HEK293 (cell line): ENCODE data around the gene EBLN1.
A peak's percentile ranks its signal among the peaks of the same experiment; 100 is the strongest.

Source experiments
- CTCF ChIA-PET: fragments of 350-600 bp; formaldehyde crosslinking; extraction: SDS; loops from one replicate; lab custom pipeline; 2021; ENCODE audit warnings: antibody characterized with exemption; lab: Yijun Ruan, JAX
- POLR2A ChIA-PET: fragments of 300-600 bp; formaldehyde crosslinking; extraction: SDS; loops from one replicate; lab custom pipeline; 2020; ENCODE audit warnings: antibody characterized with exemption, inconsistent platforms; lab: Yijun Ruan, JAX
- H3K27ac ChIP-seq: fragments of 200-500 bp; sonication (Bioruptor generic); 2 replicates; pipeline ENCODE4 v1.5.1; 2014; ENCODE audit warnings: low read depth, low read length, control low read depth, inconsistent platforms; ENCODE audit errors: extremely low read depth
- H3K36me3 ChIP-seq, 2 experiments: fragments of 200-500 bp in 1 of 2; sonication (Bioruptor generic) in 1 of 2; 1 replicate in 1 of 2; 2 replicates in 1 of 2; pipeline ENCODE4 v1.5.1; 2014 to 2017; ENCODE audit warnings: inconsistent platforms in 2 of 2, low read length in 2 of 2; ENCODE audit not compliant: control insufficient read depth in 2 of 2, insufficient read depth in 1 of 2
- H3K4me1 ChIP-seq: fragments of 200-500 bp; sonication (Bioruptor generic); 2 replicates; pipeline ENCODE4 v1.5.1; 2014; ENCODE audit warnings: mild to moderate bottlenecking, low read length, inconsistent platforms; ENCODE audit not compliant: control insufficient read depth, insufficient read depth
- H3K4me3 ChIP-seq: 2 replicates; pipeline ENCODE4 v1.5.1; 2011; ENCODE audit warnings: low read depth, mild to moderate bottlenecking, control low read depth, low read length, moderate library complexity
- H3K9me3 ChIP-seq: fragments of 200-500 bp; sonication (Bioruptor generic); 2 replicates; pipeline ENCODE4 v1.5.1; 2014; ENCODE audit warnings: low read depth, low read length, inconsistent platforms; ENCODE audit not compliant: control insufficient read depth, insufficient read depth
- HOXD13 ChIP-seq: sonication (generic); formaldehyde crosslinking; IDR thresholded peaks from 2 replicates; pipeline ENCODE4 v1.8.0; 2022; ENCODE audit warnings: missing genetic modification reagents, borderline replicate concordance
- KLF9 ChIP-seq: fragments of 450-650 bp; formaldehyde crosslinking; IDR thresholded peaks from 2 replicates; pipeline ENCODE4 v1.5.1; 2016; ENCODE audit warnings: missing biosample characterization, missing genetic modification characterization, low read depth
- TCF7L2 ChIP-seq: IDR thresholded peaks from 2 replicates; pipeline ENCODE4 v1.6.1; 2011; ENCODE audit warnings: low read depth, mild to moderate bottlenecking, inconsistent platforms, low read length, moderate library complexity, borderline replicate concordance
- YY2 ChIP-seq: fragments of 450-650 bp; formaldehyde crosslinking; IDR thresholded peaks from 2 replicates; pipeline ENCODE4 v1.5.1; 2016; ENCODE audit warnings: missing biosample characterization, missing genetic modification characterization
- ZFP41 ChIP-seq: fragments of 450-650 bp; formaldehyde crosslinking; IDR thresholded peaks from 2 replicates; pipeline ENCODE4 v1.5.1; 2016; ENCODE audit warnings: missing biosample characterization, missing genetic modification characterization, borderline replicate concordance
- ZFP69B ChIP-seq: fragments of 450-650 bp; formaldehyde crosslinking; IDR thresholded peaks from 2 replicates; pipeline ENCODE4 v1.5.1; 2016; ENCODE audit warnings: missing biosample characterization, missing genetic modification characterization
- ZNF121 ChIP-seq: fragments of 450-650 bp; formaldehyde crosslinking; IDR thresholded peaks from 2 replicates; pipeline ENCODE4 v1.5.1; 2016; ENCODE audit warnings: missing biosample characterization, missing genetic modification characterization
- ZNF24 ChIP-seq: fragments of 450-650 bp; formaldehyde crosslinking; IDR thresholded peaks from 2 replicates; pipeline ENCODE4 v1.5.1; 2016; ENCODE audit warnings: missing biosample characterization, missing genetic modification characterization
- ZNF311 ChIP-seq: fragments of 450-650 bp; formaldehyde crosslinking; IDR thresholded peaks from 2 replicates; pipeline ENCODE4 v1.5.1; 2017; ENCODE audit warnings: missing biosample characterization, missing genetic modification characterization, borderline replicate concordance
- ZNF426 ChIP-seq: fragments of 450-650 bp; formaldehyde crosslinking; IDR thresholded peaks from 2 replicates; pipeline ENCODE4 v1.5.1; 2017; ENCODE audit warnings: missing biosample characterization, missing genetic modification characterization, mild to moderate bottlenecking, inconsistent platforms, moderate library complexity
- ZNF530 ChIP-seq: fragments of 450-650 bp; formaldehyde crosslinking; IDR thresholded peaks from 2 replicates; pipeline ENCODE4 v1.5.1; 2016; ENCODE audit warnings: low read depth, missing biosample characterization, missing genetic modification characterization
- ZNF664 ChIP-seq: fragments of 450-650 bp; formaldehyde crosslinking; IDR thresholded peaks from 2 replicates; pipeline ENCODE4 v1.5.1; 2016; ENCODE audit warnings: missing biosample characterization, missing genetic modification characterization
- ZNF785 ChIP-seq: fragments of 450-650 bp; formaldehyde crosslinking; IDR thresholded peaks from 2 replicates; pipeline ENCODE4 v1.5.1; 2016; ENCODE audit warnings: missing biosample characterization, missing genetic modification characterization
- TF ChIP-seq, protein P1 (sequence below): fragments of 450-650 bp; formaldehyde crosslinking; IDR thresholded peaks from 2 replicates; pipeline ENCODE4 v1.5.1; 2016; ENCODE audit warnings: missing biosample characterization, missing genetic modification characterization
- TF ChIP-seq, protein P2 (sequence below): fragments of 450-650 bp; formaldehyde crosslinking; IDR thresholded peaks from 2 replicates; pipeline ENCODE4 v1.5.1; 2016; ENCODE audit warnings: missing biosample characterization, missing genetic modification characterization, borderline replicate concordance
- TF ChIP-seq, protein P3 (sequence below): fragments of 450-650 bp; formaldehyde crosslinking; IDR thresholded peaks from 2 replicates; pipeline ENCODE4 v1.5.1; 2016; ENCODE audit warnings: missing biosample characterization, missing genetic modification characterization, borderline replicate concordance
- TF ChIP-seq, protein P4 (sequence below): fragments of 450-650 bp; formaldehyde crosslinking; IDR thresholded peaks from 2 replicates; pipeline ENCODE4 v1.5.1; 2016; ENCODE audit warnings: missing biosample characterization, missing genetic modification characterization
- TF ChIP-seq, protein P5 (sequence below): fragments of 450-650 bp; formaldehyde crosslinking; IDR thresholded peaks from 2 replicates; pipeline ENCODE4 v1.5.1; 2016; ENCODE audit warnings: missing biosample characterization, missing genetic modification characterization, low read depth
- TF ChIP-seq, protein P6 (sequence below): fragments of 450-650 bp; formaldehyde crosslinking; IDR thresholded peaks from 2 replicates; pipeline ENCODE4 v1.5.1; 2016; ENCODE audit warnings: missing biosample characterization, missing genetic modification characterization

The EBLN1 gene

DNA sequence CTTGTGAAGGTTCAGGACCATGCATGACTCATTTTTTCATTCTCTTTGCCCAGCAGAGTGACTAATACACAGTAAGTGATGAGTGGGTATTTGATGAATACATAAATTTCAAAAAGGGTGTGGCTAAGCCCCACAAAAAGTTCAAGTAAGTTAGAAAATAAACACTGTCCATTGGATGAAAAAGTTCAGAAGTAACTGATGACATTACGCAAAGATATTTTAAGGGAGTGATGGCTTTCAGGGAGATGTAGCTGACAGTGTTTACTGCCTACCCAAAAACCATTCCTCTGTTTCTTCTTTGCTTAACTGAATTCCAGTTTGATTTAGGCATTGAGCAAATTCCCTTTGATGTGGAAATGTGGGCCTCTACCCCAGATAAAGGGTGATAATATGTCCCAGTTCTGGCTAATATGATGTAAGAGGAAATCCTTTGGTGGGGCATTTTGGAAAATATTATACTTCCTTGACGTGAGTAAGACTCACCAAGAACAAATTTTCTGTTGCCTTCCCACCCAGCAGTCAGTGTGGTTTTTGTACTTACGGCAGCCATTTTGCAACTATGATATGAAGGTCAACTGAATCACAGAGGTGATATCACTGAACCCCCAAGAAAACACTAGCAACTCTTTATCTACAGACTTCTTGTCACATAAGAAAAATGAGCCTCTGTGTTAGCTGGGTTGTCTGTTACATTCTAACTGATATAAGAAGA is 29.0 kb upstream of the EBLN1 start (continued):
- TF ChIP-seq, protein P1, sequence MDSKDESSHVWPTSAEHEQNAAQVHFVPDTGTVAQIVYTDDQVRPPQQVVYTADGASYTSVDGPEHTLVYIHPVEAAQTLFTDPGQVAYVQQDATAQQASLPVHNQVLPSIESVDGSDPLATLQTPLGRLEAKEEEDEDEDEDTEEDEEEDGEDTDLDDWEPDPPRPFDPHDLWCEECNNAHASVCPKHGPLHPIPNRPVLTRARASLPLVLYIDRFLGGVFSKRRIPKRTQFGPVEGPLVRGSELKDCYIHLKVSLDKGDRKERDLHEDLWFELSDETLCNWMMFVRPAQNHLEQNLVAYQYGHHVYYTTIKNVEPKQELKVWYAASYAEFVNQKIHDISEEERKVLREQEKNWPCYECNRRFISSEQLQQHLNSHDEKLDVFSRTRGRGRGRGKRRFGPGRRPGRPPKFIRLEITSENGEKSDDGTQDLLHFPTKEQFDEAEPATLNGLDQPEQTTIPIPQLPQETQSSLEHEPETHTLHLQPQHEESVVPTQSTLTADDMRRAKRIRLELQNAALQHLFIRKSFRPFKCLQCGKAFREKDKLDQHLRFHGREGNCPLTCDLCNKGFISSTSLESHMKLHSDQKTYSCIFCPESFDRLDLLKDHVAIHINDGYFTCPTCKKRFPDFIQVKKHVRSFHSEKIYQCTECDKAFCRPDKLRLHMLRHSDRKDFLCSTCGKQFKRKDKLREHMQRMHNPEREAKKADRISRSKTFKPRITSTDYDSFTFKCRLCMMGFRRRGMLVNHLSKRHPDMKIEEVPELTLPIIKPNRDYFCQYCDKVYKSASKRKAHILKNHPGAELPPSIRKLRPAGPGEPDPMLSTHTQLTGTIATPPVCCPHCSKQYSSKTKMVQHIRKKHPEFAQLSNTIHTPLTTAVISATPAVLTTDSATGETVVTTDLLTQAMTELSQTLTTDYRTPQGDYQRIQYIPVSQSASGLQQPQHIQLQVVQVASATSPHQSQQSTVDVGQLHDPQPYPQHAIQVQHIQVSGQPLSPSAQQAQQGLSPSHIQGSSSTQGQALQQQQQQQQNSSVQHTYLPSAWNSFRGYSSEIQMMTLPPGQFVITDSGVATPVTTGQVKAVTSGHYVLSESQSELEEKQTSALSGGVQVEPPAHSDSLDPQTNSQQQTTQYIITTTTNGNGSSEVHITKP, result peak; percentile 35; the same call in 1 of the 2 replicates
- 0 out of 2 replicates have a peak, but pooled peaks have one; percentile 43 for TF ChIP-seq KLF9
- TF ChIP-seq ZNF311 (tag by site-specific recombination), result no peak

DNA sequence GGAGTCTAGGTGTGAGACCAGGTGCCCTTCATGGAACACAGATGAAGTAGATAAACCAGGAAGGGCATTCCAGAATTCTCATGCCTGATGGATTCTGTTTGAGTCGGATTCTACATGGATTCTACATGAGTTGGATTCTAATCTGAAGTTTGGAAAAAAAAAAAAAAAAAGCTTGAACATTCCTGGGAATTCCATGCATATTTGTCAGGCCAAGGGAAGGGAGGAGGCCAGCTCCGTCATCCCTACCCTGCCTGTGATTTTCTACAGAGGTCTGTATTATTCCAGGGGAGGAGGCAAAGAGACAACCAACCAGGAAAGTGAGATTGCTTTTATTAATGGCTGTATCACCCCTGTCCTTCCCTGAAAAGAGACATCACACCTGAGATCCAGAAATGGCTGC is 27.8 kb upstream of the EBLN1 start:
- POLR2A ChIA-PET, result interaction anchor here (0.6 to 0.7 kb wide), 3 partner anchors 57 to 355 kb away, joined by 3 to 5 read pairs (median 4); no protein-coding TSS in a partner anchor
- Histone ChIP-seq H3K4me3 (no peak overlapping the region), H3K27ac (no peak overlapping the region), H3K4me1 (peaks cover 12% of the 10 kb centered on the region), H3K36me3 (no peaks in the 10 kb centered on the region), H3K9me3 (no peaks in the 10 kb centered on the region)
- CTCF ChIA-PET, result interaction anchor here (0.6 to 0.8 kb wide), 2 partner anchors 13 to 438 kb away, joined by 3 read pairs; no protein-coding TSS in a partner anchor
- TF ChIP-seq ZNF24 (tag by site-specific recombination) (no peak), ZNF530 (tag by site-specific recombination) (no peak), ZFP41 (no peak), HOXD13 (CRISPR knock-in tag) (no peak), ZNF664 (tag by site-specific recombination) (no peak), TCF7L2 (no peak), ZNF121 (tag by site-specific recombination) (no peak), YY2 (tag by site-specific recombination) (no peak), ZFP69B (tag by site-specific recombination) (no peak), ZNF785 (no peak), ZNF426 (tag by site-specific recombination) (no peak)
- TF ChIP-seq, protein P2, sequence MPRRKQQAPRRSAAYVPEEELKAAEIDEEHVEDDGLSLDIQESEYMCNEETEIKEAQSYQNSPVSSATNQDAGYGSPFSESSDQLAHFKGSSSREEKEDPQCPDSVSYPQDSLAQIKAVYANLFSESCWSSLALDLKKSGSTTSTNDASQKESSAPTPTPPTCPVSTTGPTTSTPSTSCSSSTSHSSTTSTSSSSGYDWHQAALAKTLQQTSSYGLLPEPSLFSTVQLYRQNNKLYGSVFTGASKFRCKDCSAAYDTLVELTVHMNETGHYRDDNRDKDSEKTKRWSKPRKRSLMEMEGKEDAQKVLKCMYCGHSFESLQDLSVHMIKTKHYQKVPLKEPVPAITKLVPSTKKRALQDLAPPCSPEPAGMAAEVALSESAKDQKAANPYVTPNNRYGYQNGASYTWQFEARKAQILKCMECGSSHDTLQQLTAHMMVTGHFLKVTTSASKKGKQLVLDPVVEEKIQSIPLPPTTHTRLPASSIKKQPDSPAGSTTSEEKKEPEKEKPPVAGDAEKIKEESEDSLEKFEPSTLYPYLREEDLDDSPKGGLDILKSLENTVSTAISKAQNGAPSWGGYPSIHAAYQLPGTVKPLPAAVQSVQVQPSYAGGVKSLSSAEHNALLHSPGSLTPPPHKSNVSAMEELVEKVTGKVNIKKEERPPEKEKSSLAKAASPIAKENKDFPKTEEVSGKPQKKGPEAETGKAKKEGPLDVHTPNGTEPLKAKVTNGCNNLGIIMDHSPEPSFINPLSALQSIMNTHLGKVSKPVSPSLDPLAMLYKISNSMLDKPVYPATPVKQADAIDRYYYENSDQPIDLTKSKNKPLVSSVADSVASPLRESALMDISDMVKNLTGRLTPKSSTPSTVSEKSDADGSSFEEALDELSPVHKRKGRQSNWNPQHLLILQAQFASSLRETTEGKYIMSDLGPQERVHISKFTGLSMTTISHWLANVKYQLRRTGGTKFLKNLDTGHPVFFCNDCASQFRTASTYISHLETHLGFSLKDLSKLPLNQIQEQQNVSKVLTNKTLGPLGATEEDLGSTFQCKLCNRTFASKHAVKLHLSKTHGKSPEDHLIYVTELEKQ (tag by site-specific recombination), result no peak
- TF ChIP-seq, protein P3, sequence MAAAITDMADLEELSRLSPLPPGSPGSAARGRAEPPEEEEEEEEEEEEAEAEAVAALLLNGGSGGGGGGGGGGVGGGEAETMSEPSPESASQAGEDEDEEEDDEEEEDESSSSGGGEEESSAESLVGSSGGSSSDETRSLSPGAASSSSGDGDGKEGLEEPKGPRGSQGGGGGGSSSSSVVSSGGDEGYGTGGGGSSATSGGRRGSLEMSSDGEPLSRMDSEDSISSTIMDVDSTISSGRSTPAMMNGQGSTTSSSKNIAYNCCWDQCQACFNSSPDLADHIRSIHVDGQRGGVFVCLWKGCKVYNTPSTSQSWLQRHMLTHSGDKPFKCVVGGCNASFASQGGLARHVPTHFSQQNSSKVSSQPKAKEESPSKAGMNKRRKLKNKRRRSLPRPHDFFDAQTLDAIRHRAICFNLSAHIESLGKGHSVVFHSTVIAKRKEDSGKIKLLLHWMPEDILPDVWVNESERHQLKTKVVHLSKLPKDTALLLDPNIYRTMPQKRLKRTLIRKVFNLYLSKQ (tag by site-specific recombination), result no peak
- TF ChIP-seq, protein P4, sequence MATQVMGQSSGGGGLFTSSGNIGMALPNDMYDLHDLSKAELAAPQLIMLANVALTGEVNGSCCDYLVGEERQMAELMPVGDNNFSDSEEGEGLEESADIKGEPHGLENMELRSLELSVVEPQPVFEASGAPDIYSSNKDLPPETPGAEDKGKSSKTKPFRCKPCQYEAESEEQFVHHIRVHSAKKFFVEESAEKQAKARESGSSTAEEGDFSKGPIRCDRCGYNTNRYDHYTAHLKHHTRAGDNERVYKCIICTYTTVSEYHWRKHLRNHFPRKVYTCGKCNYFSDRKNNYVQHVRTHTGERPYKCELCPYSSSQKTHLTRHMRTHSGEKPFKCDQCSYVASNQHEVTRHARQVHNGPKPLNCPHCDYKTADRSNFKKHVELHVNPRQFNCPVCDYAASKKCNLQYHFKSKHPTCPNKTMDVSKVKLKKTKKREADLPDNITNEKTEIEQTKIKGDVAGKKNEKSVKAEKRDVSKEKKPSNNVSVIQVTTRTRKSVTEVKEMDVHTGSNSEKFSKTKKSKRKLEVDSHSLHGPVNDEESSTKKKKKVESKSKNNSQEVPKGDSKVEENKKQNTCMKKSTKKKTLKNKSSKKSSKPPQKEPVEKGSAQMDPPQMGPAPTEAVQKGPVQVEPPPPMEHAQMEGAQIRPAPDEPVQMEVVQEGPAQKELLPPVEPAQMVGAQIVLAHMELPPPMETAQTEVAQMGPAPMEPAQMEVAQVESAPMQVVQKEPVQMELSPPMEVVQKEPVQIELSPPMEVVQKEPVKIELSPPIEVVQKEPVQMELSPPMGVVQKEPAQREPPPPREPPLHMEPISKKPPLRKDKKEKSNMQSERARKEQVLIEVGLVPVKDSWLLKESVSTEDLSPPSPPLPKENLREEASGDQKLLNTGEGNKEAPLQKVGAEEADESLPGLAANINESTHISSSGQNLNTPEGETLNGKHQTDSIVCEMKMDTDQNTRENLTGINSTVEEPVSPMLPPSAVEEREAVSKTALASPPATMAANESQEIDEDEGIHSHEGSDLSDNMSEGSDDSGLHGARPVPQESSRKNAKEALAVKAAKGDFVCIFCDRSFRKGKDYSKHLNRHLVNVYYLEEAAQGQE, result no peak
- TF ChIP-seq, protein P5, sequence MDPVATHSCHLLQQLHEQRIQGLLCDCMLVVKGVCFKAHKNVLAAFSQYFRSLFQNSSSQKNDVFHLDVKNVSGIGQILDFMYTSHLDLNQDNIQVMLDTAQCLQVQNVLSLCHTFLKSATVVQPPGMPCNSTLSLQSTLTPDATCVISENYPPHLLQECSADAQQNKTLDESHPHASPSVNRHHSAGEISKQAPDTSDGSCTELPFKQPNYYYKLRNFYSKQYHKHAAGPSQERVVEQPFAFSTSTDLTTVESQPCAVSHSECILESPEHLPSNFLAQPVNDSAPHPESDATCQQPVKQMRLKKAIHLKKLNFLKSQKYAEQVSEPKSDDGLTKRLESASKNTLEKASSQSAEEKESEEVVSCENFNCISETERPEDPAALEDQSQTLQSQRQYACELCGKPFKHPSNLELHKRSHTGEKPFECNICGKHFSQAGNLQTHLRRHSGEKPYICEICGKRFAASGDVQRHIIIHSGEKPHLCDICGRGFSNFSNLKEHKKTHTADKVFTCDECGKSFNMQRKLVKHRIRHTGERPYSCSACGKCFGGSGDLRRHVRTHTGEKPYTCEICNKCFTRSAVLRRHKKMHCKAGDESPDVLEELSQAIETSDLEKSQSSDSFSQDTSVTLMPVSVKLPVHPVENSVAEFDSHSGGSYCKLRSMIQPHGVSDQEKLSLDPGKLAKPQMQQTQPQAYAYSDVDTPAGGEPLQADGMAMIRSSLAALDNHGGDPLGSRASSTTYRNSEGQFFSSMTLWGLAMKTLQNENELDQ (tag by site-specific recombination), result no peak
- TF ChIP-seq, protein P6, sequence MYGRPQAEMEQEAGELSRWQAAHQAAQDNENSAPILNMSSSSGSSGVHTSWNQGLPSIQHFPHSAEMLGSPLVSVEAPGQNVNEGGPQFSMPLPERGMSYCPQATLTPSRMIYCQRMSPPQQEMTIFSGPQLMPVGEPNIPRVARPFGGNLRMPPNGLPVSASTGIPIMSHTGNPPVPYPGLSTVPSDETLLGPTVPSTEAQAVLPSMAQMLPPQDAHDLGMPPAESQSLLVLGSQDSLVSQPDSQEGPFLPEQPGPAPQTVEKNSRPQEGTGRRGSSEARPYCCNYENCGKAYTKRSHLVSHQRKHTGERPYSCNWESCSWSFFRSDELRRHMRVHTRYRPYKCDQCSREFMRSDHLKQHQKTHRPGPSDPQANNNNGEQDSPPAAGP (tag by site-specific recombination), result no peak
